Measurements from ENCODE around the gene VSTM2L.
A peak's percentile ranks its signal among the peaks of the same experiment; 100 is the strongest.

VSTM2L gene

DNA sequence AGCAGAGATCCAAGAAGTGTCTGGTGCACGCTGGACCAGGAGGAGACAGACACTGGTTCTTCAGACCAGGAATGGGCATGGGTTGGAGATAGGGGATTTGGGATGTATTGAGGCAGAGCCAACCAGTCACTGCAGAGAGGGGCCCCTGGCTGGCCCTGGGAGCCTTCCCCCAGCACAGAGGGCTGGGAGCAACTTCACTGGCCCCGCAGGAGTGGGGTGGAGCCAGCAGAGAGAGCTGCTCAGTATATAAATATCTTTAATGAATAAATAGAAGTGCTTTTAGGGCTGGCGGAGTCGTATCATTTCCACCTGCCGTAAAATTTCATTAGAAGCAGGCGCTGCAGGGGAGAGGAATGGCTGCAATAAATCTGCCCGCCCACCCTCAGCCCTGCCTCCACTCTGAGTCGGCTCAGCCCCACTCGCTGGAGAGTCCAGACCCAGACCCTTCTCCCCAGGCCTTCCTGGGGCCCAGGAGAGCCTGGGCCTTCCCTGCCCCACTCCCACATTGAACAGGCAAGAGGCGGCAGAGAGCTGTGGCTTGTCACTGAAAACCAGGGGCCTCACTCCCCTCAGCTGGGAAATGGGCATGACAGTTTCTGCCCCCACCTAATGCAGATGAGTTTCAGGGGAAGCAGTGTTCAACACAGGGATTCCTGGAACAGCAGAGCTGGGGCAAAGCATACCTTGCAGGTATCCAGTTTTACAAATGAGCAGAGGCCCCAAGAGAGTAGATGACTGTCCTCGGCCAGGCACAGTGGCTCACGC, 23.9 kb upstream of the VSTM2L start:
- DNase-seq (ENCODE audit: low read depth), result no peak
- TF ChIP-seq, protein P1, sequence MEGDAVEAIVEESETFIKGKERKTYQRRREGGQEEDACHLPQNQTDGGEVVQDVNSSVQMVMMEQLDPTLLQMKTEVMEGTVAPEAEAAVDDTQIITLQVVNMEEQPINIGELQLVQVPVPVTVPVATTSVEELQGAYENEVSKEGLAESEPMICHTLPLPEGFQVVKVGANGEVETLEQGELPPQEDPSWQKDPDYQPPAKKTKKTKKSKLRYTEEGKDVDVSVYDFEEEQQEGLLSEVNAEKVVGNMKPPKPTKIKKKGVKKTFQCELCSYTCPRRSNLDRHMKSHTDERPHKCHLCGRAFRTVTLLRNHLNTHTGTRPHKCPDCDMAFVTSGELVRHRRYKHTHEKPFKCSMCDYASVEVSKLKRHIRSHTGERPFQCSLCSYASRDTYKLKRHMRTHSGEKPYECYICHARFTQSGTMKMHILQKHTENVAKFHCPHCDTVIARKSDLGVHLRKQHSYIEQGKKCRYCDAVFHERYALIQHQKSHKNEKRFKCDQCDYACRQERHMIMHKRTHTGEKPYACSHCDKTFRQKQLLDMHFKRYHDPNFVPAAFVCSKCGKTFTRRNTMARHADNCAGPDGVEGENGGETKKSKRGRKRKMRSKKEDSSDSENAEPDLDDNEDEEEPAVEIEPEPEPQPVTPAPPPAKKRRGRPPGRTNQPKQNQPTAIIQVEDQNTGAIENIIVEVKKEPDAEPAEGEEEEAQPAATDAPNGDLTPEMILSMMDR (IDR thresholded peaks at IDR 0.05; ENCODE audit: low read length, missing control alignments), result no peak
- H3K4me3 ChIP-seq (replicated peaks; ENCODE audit: low read depth, low read length), result no peak overlapping the region

DNA sequence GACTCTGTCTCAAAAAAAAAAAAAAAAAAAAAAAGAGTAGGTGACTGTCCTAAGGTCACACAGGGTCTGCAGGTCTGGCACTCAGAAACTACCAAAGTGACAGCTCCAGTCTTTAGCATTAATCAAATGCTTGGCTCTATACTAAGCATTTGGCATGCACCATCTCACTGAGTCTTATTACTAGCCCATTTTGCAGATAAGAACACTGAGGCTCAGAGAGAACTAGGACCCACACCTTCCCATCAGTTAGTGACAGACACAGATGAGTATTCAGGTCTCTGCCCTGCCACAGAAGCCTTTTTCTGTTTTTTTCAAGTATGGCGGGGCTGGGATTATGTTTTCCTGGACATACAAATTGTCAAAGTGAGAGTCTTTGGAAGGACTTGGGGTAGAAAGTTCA, 23.1 kb upstream of the VSTM2L start:
- H3K4me3 ChIP-seq (replicated peaks; ENCODE audit: low read depth, low read length), result no peak overlapping the region
- TF ChIP-seq, protein P1 (IDR thresholded peaks at IDR 0.05; ENCODE audit: low read length, missing control alignments), result no peak
- no peak for DNase-seq (ENCODE audit: low read depth)

DNA sequence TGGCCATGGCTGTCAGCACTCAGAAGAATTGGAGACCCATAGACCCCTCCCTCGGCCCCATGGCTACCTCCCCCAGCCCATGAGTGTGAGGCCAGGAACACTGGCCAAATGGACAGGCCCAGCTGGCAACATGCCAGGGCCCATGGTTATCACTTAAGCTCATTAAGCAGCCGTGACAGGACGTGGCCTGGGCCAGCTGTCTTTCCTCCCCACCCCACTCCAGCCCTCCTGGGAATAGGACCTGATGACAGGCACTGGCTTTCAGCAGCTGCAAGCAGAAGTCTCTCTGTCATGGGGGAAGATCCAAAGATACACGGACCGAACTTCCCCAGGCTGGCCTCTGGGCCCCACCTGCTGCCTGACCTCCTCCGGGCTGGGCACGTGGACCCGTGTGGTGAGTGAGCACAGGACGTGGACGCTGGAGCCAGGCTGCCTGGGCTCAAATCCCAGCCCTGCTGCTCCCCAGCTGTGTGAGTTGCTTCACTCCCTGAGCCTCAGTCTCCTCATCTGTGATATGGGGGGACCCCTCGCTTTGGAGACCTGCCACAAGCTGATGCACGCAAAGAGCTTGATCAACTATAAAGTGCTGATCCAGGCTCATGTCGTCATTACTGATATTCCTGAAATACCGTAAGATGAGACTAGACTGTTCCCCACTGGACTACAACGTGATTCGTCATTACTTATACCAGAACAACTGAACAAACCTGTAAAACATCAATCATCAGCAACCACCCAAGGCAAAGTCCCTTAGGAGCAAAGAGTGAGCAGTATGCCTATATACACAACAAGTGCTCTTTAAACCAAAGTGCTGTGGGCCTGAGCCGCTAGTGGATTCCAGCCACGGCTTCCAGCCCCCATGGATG, 22.0 kb upstream of the VSTM2L start:
- TF ChIP-seq, protein P1 (IDR thresholded peaks at IDR 0.05; ENCODE audit: low read length, missing control alignments), result no peak
- peak; percentile 14 for DNase-seq (ENCODE audit: low read depth)

DNA sequence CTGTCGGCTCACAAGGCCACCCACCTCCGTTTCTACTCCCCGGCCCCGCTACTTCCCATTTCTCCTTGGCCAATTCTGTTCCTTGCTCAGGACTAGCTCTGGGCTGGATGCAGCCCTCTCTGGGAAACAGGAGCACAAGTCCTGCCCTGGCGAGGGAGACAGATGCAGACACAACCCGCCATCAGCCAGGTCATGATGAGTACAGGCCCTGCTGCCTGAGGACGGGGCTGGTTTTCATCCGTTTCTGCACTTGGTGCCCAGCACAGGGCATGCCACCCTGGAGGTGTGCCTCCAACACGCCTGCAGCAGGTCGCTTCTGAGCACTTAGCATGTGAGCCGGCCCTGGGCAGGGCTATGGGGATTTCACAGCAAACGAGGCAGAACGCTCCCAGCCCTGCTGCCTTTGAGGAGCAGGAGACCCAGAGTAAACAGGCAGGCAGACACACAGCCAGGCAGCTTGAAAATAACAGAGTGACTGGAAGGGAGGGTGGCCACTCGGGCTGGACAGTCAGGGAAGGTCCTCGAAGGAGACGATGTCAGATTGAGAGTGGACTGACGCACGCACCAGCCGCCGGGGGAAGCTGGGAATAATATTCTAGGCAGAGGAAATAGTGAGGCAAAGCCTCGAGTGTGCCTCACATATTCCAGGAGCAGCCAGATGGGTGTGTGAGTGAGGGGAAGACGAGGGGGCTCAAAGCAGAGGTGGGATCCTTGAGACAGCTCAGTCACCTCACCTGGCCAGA, 21.2 kb upstream of the VSTM2L start:
- no peak overlapping the region for H3K4me3 ChIP-seq (replicated peaks; ENCODE audit: low read depth, low read length)
- DNase-seq (ENCODE audit: low read depth), result no peak
- TF ChIP-seq, protein P1 (IDR thresholded peaks at IDR 0.05; ENCODE audit: low read length, missing control alignments), result no peak

More for the DNA sequence above, 22.0 kb upstream of the VSTM2L start:
- no peak overlapping the region for H3K4me3 ChIP-seq (replicated peaks; ENCODE audit: low read depth, low read length)

DNA sequence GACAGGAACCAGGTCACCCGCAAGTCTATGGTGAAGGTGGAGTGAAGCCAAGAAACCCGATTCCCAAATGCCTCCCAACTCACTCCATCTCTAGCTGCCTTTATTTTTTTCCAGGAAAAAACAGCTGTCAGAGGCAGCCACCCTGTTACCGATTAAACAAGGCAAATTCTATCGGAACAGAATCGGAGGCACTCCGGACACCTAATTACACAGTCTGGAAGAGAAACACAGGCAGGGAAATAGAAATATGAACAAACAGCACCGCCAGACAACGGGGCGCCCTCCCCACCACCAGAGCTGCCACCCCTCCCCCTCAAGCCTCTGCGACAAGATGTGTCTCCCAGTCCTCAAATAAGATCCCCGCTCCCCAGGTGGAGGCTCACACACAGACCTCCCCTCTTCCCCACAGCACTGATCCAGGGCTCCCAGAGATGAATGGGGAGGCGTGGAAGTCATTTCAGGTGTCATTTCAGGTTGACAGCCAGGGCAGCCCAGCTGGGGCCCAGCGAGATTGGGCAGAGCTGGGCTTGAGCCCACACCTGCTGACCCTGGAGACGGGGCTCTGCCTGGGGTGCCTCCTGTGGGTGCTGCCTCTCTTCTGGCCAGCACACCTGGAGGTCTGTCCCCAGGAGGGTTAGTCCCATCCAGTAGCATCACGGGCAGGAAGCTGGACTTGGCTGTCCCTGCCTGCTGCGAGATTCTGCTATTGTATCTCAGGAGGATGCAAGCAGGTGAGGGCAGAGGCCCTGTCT, 19.8 kb upstream of the VSTM2L start:
- TF ChIP-seq, protein P1 (IDR thresholded peaks at IDR 0.05; ENCODE audit: low read length, missing control alignments), result no peak
- no peak for DNase-seq (ENCODE audit: low read depth)
- no peak overlapping the region for H3K4me3 ChIP-seq (replicated peaks; ENCODE audit: low read depth, low read length)

DNA sequence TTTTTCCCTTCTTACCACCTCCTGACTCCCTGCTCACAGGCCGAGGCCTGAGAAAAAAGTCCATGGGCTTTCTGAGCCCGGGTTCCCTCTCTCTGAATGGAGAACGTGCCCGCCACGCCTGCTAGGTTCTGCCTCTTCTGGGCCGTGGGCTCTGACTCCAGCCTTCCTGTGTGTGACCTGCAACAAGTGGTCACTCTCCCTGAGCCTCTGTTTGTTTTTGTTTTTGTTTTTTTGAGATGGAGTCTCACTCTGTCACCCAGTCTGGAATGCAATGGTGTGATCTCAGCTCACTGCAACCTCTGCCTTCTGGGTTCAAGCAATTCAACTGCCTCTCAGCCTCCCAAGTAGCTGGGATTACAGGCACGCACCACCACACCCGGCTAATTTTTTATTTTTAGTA, 17.9 kb upstream of the VSTM2L start:
- no peak for DNase-seq (ENCODE audit: low read depth)
- TF ChIP-seq, protein P1 (IDR thresholded peaks at IDR 0.05; ENCODE audit: low read length, missing control alignments), result no peak
- H3K4me3 ChIP-seq (replicated peaks; ENCODE audit: low read depth, low read length), result no peak overlapping the region
